K562 (cell line): Measurements from ENCODE around the gene LCTL. TPM values are rescaled to one million over a fixed set of nuclear protein-coding genes. Genes with fewer than 3 reads are reported as not detected.
A peak's percentile ranks its signal among the peaks of the same experiment; 100 is the strongest.

Source experiments
- ATAC-seq: fragments of 200-7000 bp; cut with Tn5 transposase; 3 replicates; pipeline ENCODE4 v1.9.1; 2020; ENCODE audit warnings: moderate library complexity
- BruUV-seq: library from RNA; stranded (reverse); fragments of 400-500 nt; replicated peaks from 2 replicates; lab custom pipeline; 2021; lab: Mats Ljungman, UMichigan
- CTCF ChIA-PET: fragments of 300-600 bp; formaldehyde crosslinking; extraction: SDS; loops from one replicate; lab custom pipeline; 2021; ENCODE audit warnings: low intra/inter-chr PET ratio; lab: Yijun Ruan, JAX
- POLR2A ChIA-PET: fragments of 300-600, 350-650 bp; sonication (Branson Sonifier 250); formaldehyde crosslinking; extraction: SDS; loops from one replicate; lab custom pipeline; 2021; ENCODE audit warnings: antibody characterized with exemption, inconsistent platforms; lab: Yijun Ruan, JAX
- DNase-seq, 4 experiments: peaks; one replicate each; pipeline versions ENCODE4 v3.0.0 to v3.0.0-alpha.2; 2011 to 2018; ENCODE audit warnings: low spot score in 3 of 4, mixed read lengths in 3 of 4; ENCODE audit errors: extremely low read depth in 1 of 4
- FAIRE-seq: peaks from 2 replicates; lab custom pipeline; 2011; peaks lifted over from hg19 to GRCh38; lab: Jason Lieb, UNC
- H2AFZ ChIP-seq: 2 replicates; pipeline ENCODE4 v1.6.0; 2011; ENCODE audit warnings: low read depth, low read length, control low read depth, inconsistent platforms
- H3K27ac ChIP-seq: fragments of 200-600 bp; 3 replicates; pipeline ENCODE4 v1.8.0; 2011; ENCODE audit warnings: low read depth, mild to moderate bottlenecking, control low read depth, inconsistent platforms, low read length, moderate library complexity, mixed read lengths; ENCODE audit errors: extremely low read depth
- H3K27me3 ChIP-seq, 2 experiments: fragments of 300-600 bp in 1 of 2; 2 replicates in 1 of 2; 3 replicates in 1 of 2; pipeline versions ENCODE4 v1.6.0 to v1.8.0; 2011; ENCODE audit warnings: inconsistent platforms in 2 of 2, low read length in 2 of 2, mild to moderate bottlenecking in 1 of 2, mixed read lengths in 1 of 2, moderate library complexity in 1 of 2; ENCODE audit not compliant: control insufficient read depth in 2 of 2, insufficient read depth in 2 of 2
- H3K36me3 ChIP-seq: fragments of 300-600 bp; 3 replicates; pipeline ENCODE4 v1.8.0; 2011; ENCODE audit warnings: mild to moderate bottlenecking, low read length, inconsistent platforms; ENCODE audit not compliant: control insufficient read depth, insufficient read depth
- H3K4me1 ChIP-seq, 2 experiments: fragments of 200-600 bp in 1 of 2; replicated peaks in 1 of 2; 2 replicates in 1 of 2; 3 replicates in 1 of 2; pipeline versions ENCODE4 v1.5.1 to v1.8.0; 2011; ENCODE audit warnings: inconsistent platforms in 2 of 2, low read length in 2 of 2, mild to moderate bottlenecking in 1 of 2, mixed read lengths in 1 of 2, moderate library complexity in 1 of 2; ENCODE audit not compliant: control insufficient read depth in 2 of 2, insufficient read depth in 2 of 2
- H3K4me2 ChIP-seq: 2 replicates; pipeline ENCODE4 v1.6.1; 2011; ENCODE audit warnings: low read length, control low read depth, inconsistent platforms, mixed read lengths; ENCODE audit not compliant: insufficient read depth
- H3K4me3 ChIP-seq: fragments of 200-600 bp; sonication (generic), shearing (Covaris generic); 2 replicates; pipeline ENCODE4 v1.5.1; 2016; ENCODE audit warnings: control low read depth, inconsistent platforms
- H3K79me2 ChIP-seq: fragments of 200-600 bp; 3 replicates; pipeline ENCODE4 v1.8.0; 2011; ENCODE audit warnings: low read length, inconsistent platforms; ENCODE audit not compliant: control insufficient read depth, insufficient read depth
- H3K9ac ChIP-seq, 2 experiments: 2 replicates each; pipeline versions ENCODE4 v1.6.0 to v1.6.1; 2011; ENCODE audit warnings: low read depth in 2 of 2, low read length in 2 of 2, control low read depth in 1 of 2, inconsistent platforms in 1 of 2, mild to moderate bottlenecking in 1 of 2, mixed read lengths in 1 of 2; ENCODE audit not compliant: insufficient read depth in 1 of 2
- H3K9me1 ChIP-seq: one replicate; pipeline ENCODE4 v1.6.0; 2011; ENCODE audit warnings: inconsistent platforms, mild to moderate bottlenecking, low read length, moderate library complexity; ENCODE audit not compliant: control insufficient read depth, insufficient read depth
- H3K9me3 ChIP-seq: replicated peaks from 2 replicates; pipeline ENCODE4 v1.5.1; 2011; ENCODE audit warnings: low read depth, low read length, inconsistent platforms; ENCODE audit not compliant: control insufficient read depth, insufficient read depth
- H4K20me1 ChIP-seq: replicated peaks from 2 replicates; pipeline ENCODE4 v1.6.1; 2011; ENCODE audit warnings: low read length, inconsistent platforms, mixed read lengths; ENCODE audit not compliant: control insufficient read depth, insufficient read depth
- BACH1 ChIP-seq: fragments of 200-800 bp; sonication (Bioruptor generic); IDR thresholded peaks from 2 replicates; pipeline ENCODE4 v1.6.1; 2016; ENCODE audit warnings: missing genetic modification characterization, missing compliant biosample characterization
- BRD4 ChIP-seq: fragments of 200-600 bp; sonication (generic); IDR thresholded peaks from 2 replicates; pipeline ENCODE4 v1.6.1; 2017; ENCODE audit warnings: inconsistent platforms
- CXXC5 ChIP-seq: fragments of 250-450 bp; sonication (Bioruptor Pico); IDR thresholded peaks from 2 replicates; pipeline ENCODE4 v1.8.0; 2022; ENCODE audit warnings: inconsistent platforms, mild to moderate bottlenecking, moderate library complexity
- ETS1 ChIP-seq: conservative IDR thresholded peaks from 2 replicates; pipeline ENCODE4 v1.6.1; 2011; ENCODE audit warnings: low read depth, mild to moderate bottlenecking, low read length; ENCODE audit not compliant: control insufficient read depth
- GATA2 ChIP-seq: sonication (generic); formaldehyde crosslinking; IDR thresholded peaks from 2 replicates; pipeline ENCODE4 v1.4.0; 2020; ENCODE audit warnings: mild to moderate bottlenecking, missing genetic modification reagents
- NFATC3 ChIP-seq: fragments of 450-650 bp; IDR thresholded peaks from 2 replicates; pipeline ENCODE4 v1.6.1; 2017; ENCODE audit warnings: mild to moderate bottlenecking
- RBFOX2 ChIP-seq: fragments of 200-400 bp; formaldehyde crosslinking; IDR thresholded peaks from 2 replicates; pipeline ENCODE4 v1.6.1; 2017; ENCODE audit warnings: low read depth, mild to moderate bottlenecking, low read length, moderate library complexity
- STAT5A ChIP-seq: IDR thresholded peaks from 2 replicates; pipeline ENCODE4 v1.6.1; 2012; ENCODE audit warnings: low read length, inconsistent platforms, borderline replicate concordance
- ZNF764 ChIP-seq: fragments of 250-450 bp; sonication (Bioruptor Pico); IDR thresholded peaks from 2 replicates; pipeline ENCODE4 v1.4.0; 2020; ENCODE audit warnings: low read depth, mild to moderate bottlenecking, moderate library complexity
- WGBS: fragments of 100-300 bp; shearing (Covaris generic); methylation state at CpG from one replicate; pipeline ENCODE4 v1.1.6; 2016; ENCODE audit warnings: low coverage, mixed read lengths; ENCODE audit not compliant: insufficient coverage; ENCODE audit errors: missing lambda C conversion rate; 5-methylcytosine and 5-hydroxymethylcytosine counted together
- in situ Hi-C: fragments of 300-500 bp; cut with MboI; formaldehyde crosslinking; loops from 4 replicates; pipeline ENCODE4 v1.15.0; 2018; ENCODE audit warnings: inconsistent platforms, mixed read lengths
- intact Hi-C: fragments of 100-400 bp; cut with micrococcal nuclease; formaldehyde crosslinking; loops from 2 replicates; pipeline ENCODE4 v1.14.2; 2022
- polyA plus RNA-seq, 8 experiments: library from polyadenylated mRNA; depleted of rRNA in 4 of 8; stranded (reverse) in 5 of 8; unstranded in 3 of 8; fragments of >200 nt; fragmentation: Nextera tagmentation in 2 of 8; fragmentation: Illumina TruSeq in 1 of 8; extraction: Ambion mirVana in 2 of 8; extraction: Trizol in 1 of 8; gene quantifications; 2 replicates each; pipeline versions ENCODE4 v1.2.1 to v1.2.3, GENCODE V29; 2011 to 2014; ENCODE audit warnings: inconsistent platforms in 1 of 8, missing spikeins in 1 of 8
- total RNA-seq, 7 experiments: library from RNA; depleted of rRNA in 6 of 7; stranded (reverse); fragments of >200 nt in 6 of 7; fragmentation: Illumina TruSeq in 2 of 7; extraction: Trizol in 2 of 7; gene quantifications; 2 replicates each; pipeline versions ENCODE4 v1.2.1 to v1.2.3, GENCODE V29; 2011 to 2021; ENCODE audit warnings: low replicate concordance in 1 of 7

LCTL gene
- total and polyA plus RNA-seq, 9 of the 15 experiments (the other 6 are each of a cell fraction or from before 2014, with no cell fraction given), result 0.08 to 0.31 (median 0.17) TPM; not detected in 6

DNA sequence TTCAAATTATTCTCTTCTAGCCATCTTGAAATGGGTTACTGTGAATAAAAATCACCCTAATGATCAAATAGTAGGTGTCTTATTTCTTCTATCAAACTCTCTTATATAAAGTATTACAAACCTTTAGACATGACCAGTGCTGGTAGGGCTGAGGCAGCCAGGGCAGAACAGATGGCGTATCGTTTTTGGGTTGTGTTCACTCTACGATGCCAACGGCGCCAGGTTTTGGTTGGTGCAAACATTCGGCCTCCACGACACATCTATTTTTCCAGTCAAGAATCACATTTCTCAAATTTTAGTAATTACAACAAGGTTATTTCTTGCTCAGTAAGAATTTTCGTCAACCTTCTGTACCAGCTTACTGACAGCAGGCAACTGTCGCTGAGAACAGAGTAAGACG, 63.3 kb downstream of the LCTL start:
- ChIA-PET POLR2A (interaction anchor here (2.4 kb wide), 1 partner anchor 10 kb away, joined by 8 read pairs; no protein-coding TSS in a partner anchor), CTCF (no interaction called here)
- peaks cover 40% of the 10 kb centered on the region for H4K20me1 ChIP-seq
- no peaks in the 10 kb centered on the region for H3K9me1 ChIP-seq
- no TSS peak for BruUV-seq
- peaks cover 64% of the 10 kb centered on the region for H3K36me3 ChIP-seq
- H3K27me3 ChIP-seq, result no peaks in the 10 kb centered on the region
- H3K9ac ChIP-seq, result peak overlapping the region; percentile 89 to 98
- peak overlapping the region; percentile 71 for H3K4me3 ChIP-seq
- 6% methylated on average over 10 of the region's 10 CpGs for WGBS
- peak overlapping the region; percentile 97 for H3K4me2 ChIP-seq
- ATAC-seq, result no peak
- H3K79me2 ChIP-seq, result peaks cover 77% of the 10 kb centered on the region
- H3K27ac ChIP-seq, result peak overlapping the region; percentile 97
- no peaks in the 10 kb centered on the region for H3K9me3 ChIP-seq
- FAIRE-seq, result no peak
- peaks cover 12 to 14% of the 10 kb centered on the region in 2 experiments for H3K4me1 ChIP-seq
- H2AFZ ChIP-seq, result no peak overlapping the region
- no peak for TF ChIP-seq GATA2 (CRISPR knock-in tag)
- TF ChIP-seq ZNF764 (CRISPR knock-in tag), result no peak
- no peak for TF ChIP-seq STAT5A
- no peak for TF ChIP-seq BACH1 (tag)
- TF ChIP-seq NFATC3, result no peak
- TF ChIP-seq ETS1, result no peak
- peak; percentile 55; the same call in 1 of the 2 replicates for TF ChIP-seq RBFOX2
- TF ChIP-seq BRD4, result 0 out of 2 replicates have a peak, but pooled peaks have one; percentile 60
- no peak for TF ChIP-seq CXXC5 (CRISPR knock-in tag)
- DNase-seq, result no peak
- in situ Hi-C loops (no loop called here), intact Hi-C loops (no loop called here)
